ENCODE data around the gene IFIT1B. TPM values are rescaled to one million over a fixed set of nuclear protein-coding genes. Genes with fewer than 3 reads are reported as not detected.
A peak's percentile ranks its signal among the peaks of the same experiment; 100 is the strongest.

IFIT1B gene
- polyA plus RNA-seq, 1 donor (not counting 4 experiments of a cell fraction or from before 2014, with no cell fraction given) = not detected

- peaks cover 27% of the 10 kb centered on the region for H3K4me1 ChIP-seq (ENCODE audit: control insufficient read depth, extremely low read depth, insufficient read depth, low read length)
- H3K27me3 ChIP-seq (ENCODE audit: control insufficient read depth, extremely low read depth, insufficient read depth, low read length) = no peaks in the 10 kb centered on the region
- peak overlapping the region; percentile 58 for H3K4me2 ChIP-seq (ENCODE audit: control insufficient read depth, extremely low read depth, insufficient read depth, low read depth, low read length)
- H3K36me3 ChIP-seq (ENCODE audit: control insufficient read depth in 2 of 2, extremely low read depth in 1 of 2, insufficient read depth in 2 of 2, low read length in 2 of 2) = no peaks in the 10 kb centered on the region
- H3K9me1 ChIP-seq (ENCODE audit: control insufficient read depth, extremely low read depth, insufficient read depth, low read length) = no peaks in the 10 kb centered on the region
- H3K9ac ChIP-seq (ENCODE audit: control insufficient read depth, extremely low read depth, insufficient read depth, low read length) = peak overlapping the region; percentile 58
- dilution Hi-C loops (cut with MboI; ENCODE audit: extremely low pct_ligation_motif_present, low sequenced_read_pairs) = no loop called here
- no peak for DNase-seq (ENCODE audit: low read depth, low spot score)
- no peaks in the 10 kb centered on the region for H4K20me1 ChIP-seq (ENCODE audit: control insufficient read depth, extremely low read depth, insufficient read depth, low read length)
- H2AFZ ChIP-seq (ENCODE audit: control insufficient read depth, low read length) = peak overlapping the region; percentile 14
- no peak for TF ChIP-seq CTCF (optimal IDR thresholded peaks at IDR 0.05 in 1 of 3, IDR thresholded peaks at IDR 0.05 in 1 of 3, conservative IDR thresholded peaks at IDR 0.05 in 1 of 3; ENCODE audit: extremely low read depth in 1 of 3, insufficient read depth in 2 of 3, low read length in 3 of 3)
- TF ChIP-seq EZH2 (IDR thresholded peaks at IDR 0.05; ENCODE audit: low read length) = no peak
- H3K27ac ChIP-seq (ENCODE audit: control insufficient read depth, insufficient read depth, low read length) = peak overlapping the region; percentile 88
- no peaks in the 10 kb centered on the region for H3K79me2 ChIP-seq (ENCODE audit: control insufficient read depth, insufficient read depth, low read length)
- H3K9me3 ChIP-seq (ENCODE audit: control insufficient read depth, low read depth, low read length) = no peaks in the 10 kb centered on the region
- H3K4me3 ChIP-seq (ENCODE audit: control insufficient read depth in 2 of 3, extremely low read depth in 1 of 3, insufficient read depth in 2 of 3, low read depth in 1 of 3, low read length in 3 of 3) = no peak overlapping the region
- FAIRE-seq = peak; percentile 20
Measured at GRCh38 chr10:89351412-89351779, 26.5 kb upstream of the IFIT1B start.

GRCh38 chr10:89351780-89352597, 25.9 kb upstream of the IFIT1B start:
- dilution Hi-C loops (cut with MboI; ENCODE audit: extremely low pct_ligation_motif_present, low sequenced_read_pairs) = no loop called here
- H3K9me1 ChIP-seq (ENCODE audit: control insufficient read depth, extremely low read depth, insufficient read depth, low read length) = no peaks in the 10 kb centered on the region
- H3K4me2 ChIP-seq (ENCODE audit: control insufficient read depth, extremely low read depth, insufficient read depth, low read depth, low read length) = peak overlapping the region; percentile 58
- H3K27ac ChIP-seq (ENCODE audit: control insufficient read depth, insufficient read depth, low read length) = peak overlapping the region; percentile 88
- no peak for TF ChIP-seq CTCF (optimal IDR thresholded peaks at IDR 0.05 in 1 of 3, IDR thresholded peaks at IDR 0.05 in 1 of 3, conservative IDR thresholded peaks at IDR 0.05 in 1 of 3; ENCODE audit: extremely low read depth in 1 of 3, insufficient read depth in 2 of 3, low read length in 3 of 3)
- no peak for TF ChIP-seq EZH2 (IDR thresholded peaks at IDR 0.05; ENCODE audit: low read length)
- no peaks in the 10 kb centered on the region for H3K36me3 ChIP-seq (ENCODE audit: control insufficient read depth in 2 of 2, extremely low read depth in 1 of 2, insufficient read depth in 2 of 2, low read length in 2 of 2)
- H3K27me3 ChIP-seq (ENCODE audit: control insufficient read depth, extremely low read depth, insufficient read depth, low read length) = no peaks in the 10 kb centered on the region
- peak; percentile 82 for FAIRE-seq
- H3K4me1 ChIP-seq (ENCODE audit: control insufficient read depth, extremely low read depth, insufficient read depth, low read length) = peaks cover 23% of the 10 kb centered on the region
- H3K79me2 ChIP-seq (ENCODE audit: control insufficient read depth, insufficient read depth, low read length) = no peaks in the 10 kb centered on the region
- H2AFZ ChIP-seq (ENCODE audit: control insufficient read depth, low read length) = peak overlapping the region; percentile 78
- peak; percentile 70 for DNase-seq (ENCODE audit: low read depth, low spot score)
- no peaks in the 10 kb centered on the region for H4K20me1 ChIP-seq (ENCODE audit: control insufficient read depth, extremely low read depth, insufficient read depth, low read length)
- no peaks in the 10 kb centered on the region for H3K9me3 ChIP-seq (ENCODE audit: control insufficient read depth, low read depth, low read length)
- peak overlapping the region in 1 of 3 experiments; percentile 22 for H3K4me3 ChIP-seq (ENCODE audit: control insufficient read depth in 2 of 3, extremely low read depth in 1 of 3, insufficient read depth in 2 of 3, low read depth in 1 of 3, low read length in 3 of 3)
- peak overlapping the region; percentile 58 for H3K9ac ChIP-seq (ENCODE audit: control insufficient read depth, extremely low read depth, insufficient read depth, low read length)
